ENCODE results near the gene MILR1.
"Not testable (repeated sequence)": the region's sequence is repeated elsewhere in the genome, so short reads cannot be mapped to it uniquely, and the experiment has no call there.

The MILR1 gene

GRCh38 chr17:64448665-64449512 is at the start of gene MILR1:
Gene MILR1 (plus strand): TSS chr17:64449115. CDS start chr17:64449169, 54 bp downstream.
- peak; percentile 21 for DNase-seq (ENCODE audit: low spot score)

GRCh38 chr17:64399767-64400156 is 49.2 kb upstream of the MILR1 start:
- DNase-seq (ENCODE audit: low spot score): no peak

- no peak for DNase-seq (ENCODE audit: low spot score)
Measured at GRCh38 chr17:64400642-64401041, 48.3 kb upstream of the MILR1 start.

DNA sequence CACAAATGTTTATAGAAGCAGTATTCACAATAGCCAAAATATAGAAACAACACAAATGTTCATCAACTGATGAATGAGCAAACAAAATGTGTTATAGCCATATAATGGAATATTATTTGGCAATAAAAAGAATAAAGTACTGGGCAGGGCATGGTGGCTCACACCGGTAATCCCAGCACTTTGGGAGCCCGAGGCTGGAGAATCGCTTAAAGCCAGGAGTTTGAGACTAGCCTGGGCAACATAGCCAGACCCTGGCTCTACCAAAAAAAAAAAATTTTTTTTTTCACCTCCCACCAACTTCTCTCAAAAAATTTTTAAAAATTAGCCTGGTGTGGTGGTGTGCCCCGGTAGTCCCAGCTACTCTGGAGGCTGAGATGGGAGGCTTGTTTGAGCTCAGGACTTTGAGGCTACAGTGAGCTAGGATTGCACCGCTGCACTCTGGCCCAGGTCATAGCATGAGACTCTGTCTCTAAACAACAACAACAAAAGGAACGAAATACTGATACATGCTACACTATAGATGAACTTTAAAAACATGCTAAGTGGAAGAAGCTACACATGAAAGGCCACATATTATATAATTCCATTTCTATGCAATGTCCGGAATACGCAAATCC is 47.6 kb upstream of the MILR1 start:
- DNase-seq (ENCODE audit: low spot score): no peak

- DNase-seq (ENCODE audit: low spot score): no peak
Measured at GRCh38 chr17:64401941-64402340, 47.0 kb upstream of the MILR1 start.

DNA sequence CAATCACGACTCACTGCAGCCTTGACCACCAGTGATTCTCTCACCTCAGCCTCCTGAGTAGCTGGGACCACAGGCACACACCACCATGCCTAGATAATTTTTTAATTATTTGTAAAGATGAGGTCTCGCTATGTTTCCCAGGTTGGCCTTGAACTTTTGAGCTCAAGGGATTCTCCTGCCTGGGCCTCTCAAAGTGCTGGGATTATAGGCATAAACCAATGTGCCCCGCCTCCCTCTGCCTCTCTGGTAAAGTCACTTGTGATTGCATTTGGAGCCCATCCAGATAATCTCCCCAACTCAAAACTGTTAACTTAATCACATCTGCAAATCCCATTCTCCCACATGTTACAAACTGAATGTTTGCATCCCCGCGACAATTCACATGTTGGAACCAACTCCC is 46.4 kb upstream of the MILR1 start:
- DNase-seq (ENCODE audit: low spot score): no peak

GRCh38 chr17:64403881-64404460 is 44.9 kb upstream of the MILR1 start:
- DNase-seq (ENCODE audit: low spot score): no peak

DNA sequence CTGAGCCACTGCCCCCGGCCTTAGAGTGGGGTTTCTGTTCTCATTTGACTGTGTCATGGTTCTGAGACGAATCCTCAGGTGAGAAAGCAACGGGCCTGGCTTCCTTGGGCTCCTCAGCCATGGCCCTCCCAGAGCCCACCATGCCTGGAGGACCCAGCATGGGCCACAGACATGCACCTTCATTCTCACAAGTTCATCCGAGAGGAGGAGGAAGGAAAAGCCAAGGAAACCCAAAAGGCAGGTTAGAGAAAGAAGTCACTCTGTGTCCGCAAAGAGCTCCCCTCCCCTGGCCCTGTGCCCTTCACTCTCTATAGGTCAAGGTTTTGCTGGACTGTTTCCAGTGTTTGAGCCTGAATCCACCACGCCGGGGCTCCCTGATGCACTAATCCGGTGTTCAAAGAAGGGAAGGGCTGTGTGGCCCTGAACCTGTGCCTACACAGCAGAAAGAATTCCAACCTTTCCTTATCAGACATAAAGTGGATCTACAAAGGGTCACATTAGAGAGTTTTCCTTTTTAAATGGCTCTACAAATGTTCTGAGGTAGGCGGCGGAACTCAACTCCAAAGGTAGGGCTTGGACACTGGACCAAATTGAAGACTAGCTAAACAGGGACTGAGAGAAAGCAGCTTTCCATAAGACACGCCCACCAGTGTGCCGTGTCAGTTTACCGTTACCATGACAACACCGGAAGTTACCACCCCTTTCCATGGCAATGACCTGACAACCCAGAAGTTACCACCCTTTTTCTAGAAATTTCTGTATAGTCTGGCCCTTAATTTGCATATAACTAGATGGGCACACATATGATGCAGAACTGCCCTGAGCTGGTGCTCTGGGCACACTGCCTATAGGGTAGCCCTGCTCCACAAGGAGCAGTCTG is 42.4 kb upstream of the MILR1 start:
- no peak for DNase-seq (ENCODE audit: low spot score)

DNA sequence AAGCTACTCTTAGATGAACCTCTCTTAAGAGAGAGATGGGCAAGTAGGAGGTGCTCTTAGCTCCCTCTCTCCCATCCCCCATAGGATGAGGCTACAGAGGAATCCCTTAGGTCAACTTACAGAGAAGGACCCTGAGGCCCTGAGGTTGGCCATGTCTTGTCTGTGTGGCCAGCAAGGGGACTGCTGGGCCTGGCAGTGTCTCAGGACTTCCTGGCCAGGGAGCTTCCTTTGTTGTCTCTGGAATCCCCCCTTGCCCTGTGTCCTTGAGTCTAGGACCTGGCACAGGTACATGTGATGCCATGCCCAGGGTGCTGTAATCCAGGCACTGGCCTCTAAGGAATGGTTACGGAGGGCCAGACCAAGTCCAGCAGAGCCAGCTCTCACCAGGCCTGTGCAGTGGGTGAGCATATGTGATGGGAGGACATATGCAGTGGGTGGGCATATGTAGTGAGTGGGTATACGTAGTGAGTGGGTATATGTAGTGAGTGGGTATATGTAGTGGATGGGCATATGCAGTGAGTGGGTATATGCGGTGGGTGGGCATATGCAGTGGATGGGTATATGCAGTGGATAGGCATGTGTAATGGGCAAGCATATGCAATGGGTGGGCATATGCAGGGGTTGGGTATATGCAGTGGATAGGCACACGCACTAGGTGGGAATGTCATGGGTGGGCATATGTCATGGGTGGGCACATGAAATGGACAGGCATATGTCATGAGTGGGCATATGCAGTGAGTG is 38.0 kb upstream of the MILR1 start:
- DNase-seq (ENCODE audit: low spot score): no peak

GRCh38 chr17:64411999-64412771 is 36.7 kb upstream of the MILR1 start:
- peak; percentile 65 for DNase-seq (ENCODE audit: low spot score)

DNA sequence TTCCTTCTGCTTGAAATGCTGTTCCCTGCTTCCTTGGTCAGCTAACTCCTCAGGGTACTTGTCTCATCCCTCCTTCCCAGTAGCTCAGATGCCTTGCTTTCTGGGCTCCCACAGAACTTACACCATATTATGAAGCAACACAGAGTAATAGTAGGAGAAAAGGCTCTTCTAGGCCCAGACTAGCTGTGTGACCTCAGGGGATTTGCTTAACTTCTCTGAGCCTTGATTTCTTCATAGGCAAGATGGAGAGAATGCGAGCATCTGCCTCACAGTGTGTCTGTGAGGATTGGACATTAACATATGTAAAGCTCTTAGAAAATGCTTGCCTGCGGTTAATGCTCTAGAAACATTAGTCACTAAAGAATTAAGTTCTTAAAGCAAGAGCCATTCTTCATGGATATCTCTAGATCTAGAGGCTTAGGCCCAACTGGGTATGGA is 36.0 kb upstream of the MILR1 start:
- no peak for DNase-seq (ENCODE audit: low spot score)

- DNase-seq (ENCODE audit: low spot score): no peak
Measured at GRCh38 chr17:64413513-64413912, 35.4 kb upstream of the MILR1 start.

GRCh38 chr17:64418506-64419339 is 30.2 kb upstream of the MILR1 start:
- DNase-seq (ENCODE audit: low spot score): peak; percentile 41

GRCh38 chr17:64420143-64420670 is 28.7 kb upstream of the MILR1 start:
- peak; percentile 55 for DNase-seq (ENCODE audit: low spot score)

DNA sequence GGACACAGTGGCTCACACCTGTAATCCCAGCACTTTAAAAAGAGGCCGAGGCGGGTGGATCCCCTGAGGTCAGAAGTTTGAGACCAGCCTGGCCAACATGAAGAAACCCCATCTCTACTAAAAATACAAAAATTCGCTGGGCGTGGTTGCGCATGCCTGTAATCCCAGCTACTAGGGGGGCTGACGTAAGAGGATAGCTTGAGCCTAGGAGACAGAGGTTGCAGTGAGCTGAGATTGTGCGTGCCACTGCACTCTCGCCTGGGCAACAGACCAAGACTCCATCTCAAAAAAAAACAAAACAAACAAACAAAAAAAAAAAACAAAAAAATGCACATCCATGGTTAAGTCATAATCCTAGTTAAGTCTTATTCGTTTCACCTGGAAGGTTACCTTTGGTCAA is 26.8 kb upstream of the MILR1 start:
- DNase-seq (ENCODE audit: low spot score): not testable (repeated sequence)

DNA sequence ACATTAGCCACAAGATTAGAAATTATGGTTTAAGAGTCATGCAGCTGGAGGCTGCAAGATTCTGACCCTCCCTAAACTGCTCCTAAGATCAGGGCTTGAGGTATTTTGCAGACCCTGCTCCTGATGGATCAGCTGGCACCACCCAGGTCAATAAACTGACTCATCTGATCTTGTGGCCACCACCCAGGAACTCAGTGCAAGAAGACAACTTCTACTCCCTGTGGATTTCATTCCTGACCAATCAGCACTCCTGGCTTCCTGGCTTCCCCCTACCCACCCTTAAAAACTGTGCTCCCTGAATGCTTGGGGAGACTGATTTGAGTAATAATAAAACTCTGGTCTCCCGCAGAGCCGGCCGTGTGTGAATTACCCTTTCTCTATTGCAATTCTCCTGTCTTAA is 25.0 kb upstream of the MILR1 start:
- no peak for DNase-seq (ENCODE audit: low spot score)

GRCh38 chr17:64424324-64424849 is 24.5 kb upstream of the MILR1 start:
- no peak for DNase-seq (ENCODE audit: low spot score)

DNA sequence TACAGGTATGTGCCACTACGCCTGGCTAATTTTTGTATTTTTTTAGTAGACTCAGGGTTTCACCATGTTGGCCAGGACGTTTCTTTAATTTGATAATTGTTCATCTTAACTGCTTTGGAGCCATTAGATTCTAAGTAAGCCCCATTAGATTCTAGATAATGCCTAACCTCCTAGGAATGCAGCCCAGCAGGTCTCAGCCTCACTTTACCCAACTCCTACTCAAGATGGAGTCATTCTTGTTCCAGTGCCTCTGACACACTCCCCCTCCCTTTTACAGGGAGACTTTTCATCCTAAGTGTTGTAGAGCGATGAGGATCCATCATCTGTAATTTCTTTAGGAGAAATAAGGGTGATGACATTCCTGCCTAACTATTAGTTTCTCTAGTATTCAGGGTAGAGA is 23.7 kb upstream of the MILR1 start:
- DNase-seq (ENCODE audit: low spot score): no peak

GRCh38 chr17:64426596-64426995 is 22.3 kb upstream of the MILR1 start:
- DNase-seq (ENCODE audit: low spot score): no peak

All from putamen (tissue), 1 donor.